ENCODE results near the gene ERC1. TPM values are rescaled to one million over a fixed set of nuclear protein-coding genes. Genes with fewer than 3 reads are reported as not detected.
A peak's percentile ranks its signal among the peaks of the same experiment; 100 is the strongest.
"Not testable (repeated sequence)": the region's sequence is repeated elsewhere in the genome, so short reads cannot be mapped to it uniquely, and the experiment has no call there.

The ERC1 gene
- total and polyA plus RNA-seq, 8 donors, result 34.9 to 64.9 (median 40.8) TPM

GRCh38 chr12:1091350-1091749, 100.3 kb downstream of the ERC1 start:
- TF ChIP-seq CTCF (IDR thresholded peaks at IDR 0.05), result no peak
- intact Hi-C loops (cut with DNase I), result no loop called here
- DNase-seq (no peak), ATAC-seq (no peak)
- H3K27me3 ChIP-seq, result no peaks in the 10 kb centered on the region
- H3K36me3 ChIP-seq, result no peaks in the 10 kb centered on the region
- H3K4me3 ChIP-seq, result no peak overlapping the region
- peaks cover 0 to 5% of the 10 kb centered on the region in 2 donors for H3K4me1 ChIP-seq
- H3K27ac ChIP-seq, result no peak overlapping the region
- no peaks in the 10 kb centered on the region for H3K9me3 ChIP-seq

GRCh38 chr12:1093166-1093751, 102.2 kb downstream of the ERC1 start:
- DNase-seq, result peak in 2 of 4 donors; percentile 34 to 58
- Histone ChIP-seq H3K36me3 (no peaks in the 10 kb centered on the region), H3K4me3 (no peak overlapping the region), H3K27me3 (no peaks in the 10 kb centered on the region), H3K27ac (no peak overlapping the region), H3K4me1 (peaks cover 0 to 5% of the 10 kb centered on the region in 2 donors), H3K9me3 (no peaks in the 10 kb centered on the region)
- TF ChIP-seq CTCF (IDR thresholded peaks at IDR 0.05), result peak; percentile 47 to 65
- ATAC-seq, result peak; percentile 90
- intact Hi-C loops (cut with DNase I), result no loop called here

- no peak for TF ChIP-seq CTCF (IDR thresholded peaks at IDR 0.05)
- DNase-seq, result no peak
- intact Hi-C loops (cut with DNase I), result no loop called here
Measured at GRCh38 chr12:1094714-1095113, 103.7 kb downstream of the ERC1 start.

GRCh38 chr12:1099158-1099557, 108.1 kb downstream of the ERC1 start:
- no peaks in the 10 kb centered on the region for H3K9me3 ChIP-seq
- no peaks in the 10 kb centered on the region for H3K36me3 ChIP-seq
- ATAC-seq (no peak), DNase-seq (no peak)
- no peaks in the 10 kb centered on the region for H3K27me3 ChIP-seq
- no peak for TF ChIP-seq CTCF (IDR thresholded peaks at IDR 0.05)
- no peak overlapping the region for H3K27ac ChIP-seq
- H3K4me1 ChIP-seq, result no peaks in the 10 kb centered on the region
- H3K4me3 ChIP-seq, result no peak overlapping the region
- intact Hi-C loops (cut with DNase I), result no loop called here

More at GRCh38 chr12:1094714-1095113, 103.7 kb downstream of the ERC1 start:
- Histone ChIP-seq H3K9me3 (no peaks in the 10 kb centered on the region), H3K27ac (no peak overlapping the region), H3K4me1 (peaks cover 0 to 5% of the 10 kb centered on the region in 2 donors), H3K27me3 (no peaks in the 10 kb centered on the region), H3K4me3 (no peak overlapping the region), H3K36me3 (no peaks in the 10 kb centered on the region)
- ATAC-seq, result no peak

GRCh38 chr12:1099618-1100017, 108.6 kb downstream of the ERC1 start:
- H3K27me3 ChIP-seq; H3K36me3 ChIP-seq; H3K4me1 ChIP-seq; H3K9me3 ChIP-seq; ATAC-seq; intact Hi-C loops (cut with DNase I); H3K27ac ChIP-seq; H3K4me3 ChIP-seq: not testable (repeated sequence)
- peak in 1 of 4 donors; percentile 13 for DNase-seq

GRCh38 chr12:1102115-1102514, 111.1 kb downstream of the ERC1 start:
- TF ChIP-seq CTCF (IDR thresholded peaks at IDR 0.05), result no peak
- Histone ChIP-seq H3K27ac (no peak overlapping the region), H3K36me3 (no peaks in the 10 kb centered on the region), H3K27me3 (no peaks in the 10 kb centered on the region), H3K9me3 (no peaks in the 10 kb centered on the region), H3K4me3 (no peak overlapping the region), H3K4me1 (no peaks in the 10 kb centered on the region)
- intact Hi-C loops (cut with DNase I), result no loop called here
- ATAC-seq, result no peak
- no peak for DNase-seq
